ENCODE results near the gene PTPRD. TPM values are rescaled to one million over a fixed set of nuclear protein-coding genes. Genes with fewer than 3 reads are reported as not detected.

The PTPRD gene
- total and polyA plus RNA-seq, 5 donors from 2014 or later: 0.47 TPM; not detected in 4

DNA sequence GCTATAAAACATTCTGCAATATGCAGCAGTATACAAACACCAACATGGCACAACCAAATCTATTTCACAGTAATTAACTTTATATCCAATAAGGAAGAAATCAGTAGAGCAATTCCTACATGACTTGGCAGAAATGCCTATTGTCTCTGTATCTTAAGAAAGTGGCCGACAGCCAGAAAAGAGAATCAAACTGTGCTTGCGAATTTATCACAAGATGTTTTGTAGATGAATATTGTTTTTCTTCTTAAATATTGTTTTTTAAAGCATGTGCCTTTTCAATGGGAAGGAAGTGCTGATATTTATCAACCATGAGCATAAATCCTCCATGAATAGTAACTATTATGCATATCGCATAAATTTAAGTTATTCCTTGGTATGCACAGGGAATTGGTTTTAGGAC is 2311.5 kb downstream of the PTPRD start:
- Mint-ChIP-seq H3K27me3 (peaks cover 4% of the 10 kb centered on the region), H3K36me3 (no peaks in the 10 kb centered on the region), H3K27ac (no peak overlapping the region), H3K9me3 (peaks cover 0 to 3% (median 2%) of the 10 kb centered on the region in 7 donors), H3K4me3 (no peak overlapping the region), H3K4me1 (no peaks in the 10 kb centered on the region)
- DNase-seq (no peak), ATAC-seq (ENCODE audit: low read depth in 2 of 2) (no peak)
- no peaks in the 10 kb centered on the region for H3K27me3 ChIP-seq (ENCODE audit: control insufficient read depth, insufficient read depth, low read length)
- no peaks in the 10 kb centered on the region for H3K4me1 ChIP-seq (ENCODE audit: control insufficient read depth, insufficient read depth, low read length, poor library complexity, severe bottlenecking)
- no peaks in the 10 kb centered on the region for H3K9me3 ChIP-seq (ENCODE audit: control insufficient read depth in 2 of 2, low read length in 2 of 2)
- no peak overlapping the region for H3K4me3 ChIP-seq (ENCODE audit: low read depth, low read length)
- H3K27ac ChIP-seq (ENCODE audit: insufficient read depth, low read length, poor library complexity, severe bottlenecking): no peak overlapping the region
- no peaks in the 10 kb centered on the region for H3K36me3 ChIP-seq (ENCODE audit: control insufficient read depth, insufficient read depth, low read length)

GRCh38 chr9:8297047-8297446 is 2315.8 kb downstream of the PTPRD start:
- H3K9me3 Mint-ChIP-seq: peaks cover 0 to 3% (median 0%) of the 10 kb centered on the region in 7 donors
- no peak for ATAC-seq (ENCODE audit: low read depth in 2 of 2)
- no peak overlapping the region for H3K27ac Mint-ChIP-seq
- H3K4me1 Mint-ChIP-seq: no peaks in the 10 kb centered on the region
- no peaks in the 10 kb centered on the region for H3K36me3 Mint-ChIP-seq
- no peaks in the 10 kb centered on the region for H3K36me3 ChIP-seq (ENCODE audit: control insufficient read depth, insufficient read depth, low read length)
- H3K27me3 Mint-ChIP-seq: no peaks in the 10 kb centered on the region
- no peaks in the 10 kb centered on the region for H3K27me3 ChIP-seq (ENCODE audit: control insufficient read depth, insufficient read depth, low read length)
- H3K4me3 ChIP-seq (ENCODE audit: low read depth, low read length): no peak overlapping the region
- no peak for DNase-seq
- no peaks in the 10 kb centered on the region for H3K9me3 ChIP-seq (ENCODE audit: control insufficient read depth in 2 of 2, low read length in 2 of 2)
- H3K4me3 Mint-ChIP-seq: no peak overlapping the region
- no peak overlapping the region for H3K27ac ChIP-seq (ENCODE audit: insufficient read depth, low read length, poor library complexity, severe bottlenecking)
- H3K4me1 ChIP-seq (ENCODE audit: control insufficient read depth, insufficient read depth, low read length, poor library complexity, severe bottlenecking): no peaks in the 10 kb centered on the region

DNA sequence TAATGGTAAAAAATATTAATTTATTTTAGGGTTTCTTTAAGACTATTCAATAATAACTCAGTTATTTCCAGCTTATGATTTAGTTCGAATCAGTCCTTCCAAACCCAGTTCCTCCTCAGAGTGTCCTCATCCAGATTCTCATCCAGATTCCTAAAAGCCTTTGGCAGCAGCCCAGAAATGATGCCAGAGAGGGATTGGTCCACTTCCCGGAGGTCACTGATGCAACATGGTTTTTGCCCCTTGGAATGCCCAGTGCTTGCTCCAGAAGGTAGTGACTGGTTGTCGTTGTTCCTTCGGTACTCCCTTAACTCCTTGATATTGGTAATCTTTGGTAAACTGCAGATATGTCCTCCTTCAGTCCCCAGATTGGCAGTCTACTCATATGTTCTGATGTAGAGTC is 2320.1 kb downstream of the PTPRD start:
- Mint-ChIP-seq H3K4me3 (no peak overlapping the region), H3K27ac (no peak overlapping the region), H3K9me3 (peaks cover 0 to 6% (median 0%) of the 10 kb centered on the region in 7 donors), H3K36me3 (no peaks in the 10 kb centered on the region), H3K4me1 (peaks cover 0 to 2% (median 0%) of the 10 kb centered on the region in 4 donors), H3K27me3 (peaks cover 4% of the 10 kb centered on the region)
- Histone ChIP-seq H3K9me3 (ENCODE audit: control insufficient read depth in 2 of 2, low read length in 2 of 2) (no peaks in the 10 kb centered on the region), H3K36me3 (ENCODE audit: control insufficient read depth, insufficient read depth, low read length) (no peaks in the 10 kb centered on the region), H3K27ac (ENCODE audit: insufficient read depth, low read length, poor library complexity, severe bottlenecking) (no peak overlapping the region), H3K27me3 (ENCODE audit: control insufficient read depth, insufficient read depth, low read length) (no peaks in the 10 kb centered on the region), H3K4me1 (ENCODE audit: control insufficient read depth, insufficient read depth, low read length, poor library complexity, severe bottlenecking) (no peaks in the 10 kb centered on the region), H3K4me3 (ENCODE audit: low read depth, low read length) (no peak overlapping the region)
- ATAC-seq (ENCODE audit: low read depth in 2 of 2): no peak
- DNase-seq: no peak

- Histone ChIP-seq H3K27ac (ENCODE audit: insufficient read depth, low read length, poor library complexity, severe bottlenecking) (no peak overlapping the region), H3K27me3 (ENCODE audit: control insufficient read depth, insufficient read depth, low read length) (no peaks in the 10 kb centered on the region), H3K4me1 (ENCODE audit: control insufficient read depth, insufficient read depth, low read length, poor library complexity, severe bottlenecking) (no peaks in the 10 kb centered on the region), H3K9me3 (ENCODE audit: control insufficient read depth in 2 of 2, low read length in 2 of 2) (no peaks in the 10 kb centered on the region), H3K4me3 (ENCODE audit: low read depth, low read length) (no peak overlapping the region), H3K36me3 (ENCODE audit: control insufficient read depth, insufficient read depth, low read length) (no peaks in the 10 kb centered on the region)
- H3K27ac Mint-ChIP-seq: no peak overlapping the region
- H3K9me3 Mint-ChIP-seq: peaks cover 0 to 6% (median 0%) of the 10 kb centered on the region in 7 donors
- H3K4me3 Mint-ChIP-seq: no peak overlapping the region
- peaks cover 0 to 2% (median 0%) of the 10 kb centered on the region in 4 donors for H3K4me1 Mint-ChIP-seq
- peaks cover 4% of the 10 kb centered on the region for H3K27me3 Mint-ChIP-seq
- no peak for DNase-seq
- no peaks in the 10 kb centered on the region for H3K36me3 Mint-ChIP-seq
- ATAC-seq (ENCODE audit: low read depth in 2 of 2): no peak
These were observed 2323.1 kb downstream of the PTPRD start for GRCh38 chr9:8289681-8290080.

- H3K9me3 Mint-ChIP-seq: peaks cover 0 to 6% (median 0%) of the 10 kb centered on the region in 7 donors
- H3K36me3 ChIP-seq (ENCODE audit: control insufficient read depth, insufficient read depth, low read length): no peaks in the 10 kb centered on the region
- no peaks in the 10 kb centered on the region for H3K27me3 ChIP-seq (ENCODE audit: control insufficient read depth, insufficient read depth, low read length)
- peaks cover 4% of the 10 kb centered on the region for H3K27me3 Mint-ChIP-seq
- no peak overlapping the region for H3K27ac Mint-ChIP-seq
- no peak for DNase-seq
- H3K4me3 Mint-ChIP-seq: no peak overlapping the region
- H3K36me3 Mint-ChIP-seq: no peaks in the 10 kb centered on the region
- no peak overlapping the region for H3K27ac ChIP-seq (ENCODE audit: insufficient read depth, low read length, poor library complexity, severe bottlenecking)
- H3K4me1 Mint-ChIP-seq: peaks cover 0 to 2% (median 0%) of the 10 kb centered on the region in 4 donors
- no peak for ATAC-seq (ENCODE audit: low read depth in 2 of 2)
- H3K4me3 ChIP-seq (ENCODE audit: low read depth, low read length): no peak overlapping the region
- H3K4me1 ChIP-seq (ENCODE audit: control insufficient read depth, insufficient read depth, low read length, poor library complexity, severe bottlenecking): no peaks in the 10 kb centered on the region
- no peaks in the 10 kb centered on the region for H3K9me3 ChIP-seq (ENCODE audit: control insufficient read depth in 2 of 2, low read length in 2 of 2)
These were observed 2324.8 kb downstream of the PTPRD start for GRCh38 chr9:8287970-8288369.

DNA sequence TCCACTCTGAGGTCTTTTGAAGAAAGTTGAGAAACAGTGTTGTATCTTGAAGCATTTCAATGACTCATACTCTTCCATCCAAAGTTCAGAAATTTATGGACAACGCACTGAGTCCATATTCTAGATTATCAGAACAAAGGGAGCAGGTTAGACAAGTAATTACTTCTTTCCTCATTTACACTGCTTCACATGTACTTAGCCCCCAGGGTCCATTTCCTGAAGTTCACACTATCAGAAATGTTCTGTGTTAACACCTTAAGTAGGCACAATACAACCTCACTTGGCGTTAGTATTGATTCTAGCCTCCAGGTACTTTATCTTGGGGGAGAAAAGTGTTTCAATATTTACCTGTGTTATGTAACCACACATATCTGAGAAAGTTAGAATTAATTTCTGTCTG is 2325.3 kb downstream of the PTPRD start:
- DNase-seq (no peak), ATAC-seq (ENCODE audit: low read depth in 2 of 2) (no peak)
- Histone ChIP-seq H3K27me3 (ENCODE audit: control insufficient read depth, insufficient read depth, low read length) (no peaks in the 10 kb centered on the region), H3K27ac (ENCODE audit: insufficient read depth, low read length, poor library complexity, severe bottlenecking) (no peak overlapping the region), H3K4me1 (ENCODE audit: control insufficient read depth, insufficient read depth, low read length, poor library complexity, severe bottlenecking) (no peaks in the 10 kb centered on the region), H3K36me3 (ENCODE audit: control insufficient read depth, insufficient read depth, low read length) (no peaks in the 10 kb centered on the region), H3K9me3 (ENCODE audit: control insufficient read depth in 2 of 2, low read length in 2 of 2) (no peaks in the 10 kb centered on the region), H3K4me3 (ENCODE audit: low read depth, low read length) (no peak overlapping the region)
- Mint-ChIP-seq H3K27ac (no peak overlapping the region), H3K36me3 (no peaks in the 10 kb centered on the region), H3K4me1 (peaks cover 0 to 2% (median 0%) of the 10 kb centered on the region in 4 donors), H3K9me3 (peaks cover 0 to 6% (median 0%) of the 10 kb centered on the region in 7 donors), H3K4me3 (no peak overlapping the region), H3K27me3 (peaks cover 4% of the 10 kb centered on the region)

- Histone ChIP-seq H3K4me3 (ENCODE audit: low read depth, low read length) (no peak overlapping the region), H3K36me3 (ENCODE audit: control insufficient read depth, insufficient read depth, low read length) (no peaks in the 10 kb centered on the region), H3K27me3 (ENCODE audit: control insufficient read depth, insufficient read depth, low read length) (no peaks in the 10 kb centered on the region), H3K27ac (ENCODE audit: insufficient read depth, low read length, poor library complexity, severe bottlenecking) (no peak overlapping the region), H3K4me1 (ENCODE audit: control insufficient read depth, insufficient read depth, low read length, poor library complexity, severe bottlenecking) (no peaks in the 10 kb centered on the region), H3K9me3 (ENCODE audit: control insufficient read depth in 2 of 2, low read length in 2 of 2) (no peaks in the 10 kb centered on the region)
- ATAC-seq (ENCODE audit: low read depth in 2 of 2) (no peak), DNase-seq (no peak)
- Mint-ChIP-seq H3K4me1 (peaks cover 0 to 2% (median 0%) of the 10 kb centered on the region in 4 donors), H3K27ac (no peak overlapping the region), H3K4me3 (no peak overlapping the region), H3K9me3 (peaks cover 0 to 2% (median 0%) of the 10 kb centered on the region in 7 donors), H3K36me3 (no peaks in the 10 kb centered on the region), H3K27me3 (peaks cover 4% of the 10 kb centered on the region)
These were observed 2327.9 kb downstream of the PTPRD start for GRCh38 chr9:8284884-8285283.

DNA sequence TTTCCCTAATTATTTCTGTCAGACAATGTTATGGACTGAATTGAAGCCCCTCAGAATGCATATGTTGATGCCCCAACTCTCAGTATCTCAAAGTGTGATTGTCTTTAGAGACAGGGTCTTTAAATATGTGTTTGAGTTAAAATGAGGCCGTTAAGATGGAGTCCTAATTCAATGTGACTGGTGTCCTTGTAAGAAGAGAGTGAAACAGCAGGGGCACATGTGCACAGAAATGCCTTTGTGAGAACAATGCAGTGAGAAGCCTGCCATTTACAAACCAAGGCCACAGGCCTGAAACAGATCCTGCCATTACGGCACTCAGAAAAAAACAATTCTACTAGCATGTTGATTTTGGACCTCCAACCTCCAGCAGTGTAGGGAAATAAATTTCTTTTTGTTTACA is 2330.3 kb downstream of the PTPRD start:
- Mint-ChIP-seq H3K36me3 (no peaks in the 10 kb centered on the region), H3K4me3 (no peak overlapping the region), H3K4me1 (no peaks in the 10 kb centered on the region), H3K27ac (no peak overlapping the region), H3K9me3 (peaks cover 0 to 1% (median 0%) of the 10 kb centered on the region in 7 donors), H3K27me3 (no peaks in the 10 kb centered on the region)
- Histone ChIP-seq H3K9me3 (ENCODE audit: control insufficient read depth in 2 of 2, low read length in 2 of 2) (no peaks in the 10 kb centered on the region), H3K4me1 (ENCODE audit: control insufficient read depth, insufficient read depth, low read length, poor library complexity, severe bottlenecking) (no peaks in the 10 kb centered on the region), H3K36me3 (ENCODE audit: control insufficient read depth, insufficient read depth, low read length) (no peaks in the 10 kb centered on the region), H3K4me3 (ENCODE audit: low read depth, low read length) (no peak overlapping the region), H3K27me3 (ENCODE audit: control insufficient read depth, insufficient read depth, low read length) (no peaks in the 10 kb centered on the region), H3K27ac (ENCODE audit: insufficient read depth, low read length, poor library complexity, severe bottlenecking) (no peak overlapping the region)
- ATAC-seq (ENCODE audit: low read depth in 2 of 2) (no peak), DNase-seq (no peak)
